ENCODE data around the gene RAB13.

Gene RAB13

GRCh38 chr1:153977250-153978240 lies 8.6 kb downstream of the RAB13 start, which contains the start of gene JTB:
TSS of gene JTB (minus strand) at chr1:153977674. CDS start at chr1:153977252, 422 bp downstream.
- DNase-seq (ENCODE audit: low spot score): peak; percentile 90

DNA sequence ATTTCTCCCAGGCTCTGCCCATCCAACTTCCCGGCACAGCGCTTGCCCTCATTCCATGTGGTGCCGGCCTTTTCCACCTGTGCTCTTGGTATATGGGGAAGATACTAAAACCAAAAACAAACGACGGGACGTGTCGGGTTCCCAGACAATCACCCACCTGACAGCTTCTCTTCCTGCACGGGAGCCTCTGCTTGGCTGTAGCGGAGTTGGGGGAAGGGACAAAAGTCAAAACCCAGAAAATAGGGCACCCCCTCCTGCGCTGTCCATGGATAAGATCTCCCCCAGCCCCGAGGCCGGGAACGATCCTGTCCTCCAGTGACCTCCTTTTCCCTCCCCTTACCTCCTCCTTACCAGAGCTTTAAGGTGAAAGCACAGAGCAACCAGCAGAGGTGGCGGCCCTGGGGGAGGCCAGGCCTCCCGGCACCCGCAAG lies 9.3 kb downstream of the RAB13 start:
- no peak for DNase-seq (ENCODE audit: low spot score)

DNA sequence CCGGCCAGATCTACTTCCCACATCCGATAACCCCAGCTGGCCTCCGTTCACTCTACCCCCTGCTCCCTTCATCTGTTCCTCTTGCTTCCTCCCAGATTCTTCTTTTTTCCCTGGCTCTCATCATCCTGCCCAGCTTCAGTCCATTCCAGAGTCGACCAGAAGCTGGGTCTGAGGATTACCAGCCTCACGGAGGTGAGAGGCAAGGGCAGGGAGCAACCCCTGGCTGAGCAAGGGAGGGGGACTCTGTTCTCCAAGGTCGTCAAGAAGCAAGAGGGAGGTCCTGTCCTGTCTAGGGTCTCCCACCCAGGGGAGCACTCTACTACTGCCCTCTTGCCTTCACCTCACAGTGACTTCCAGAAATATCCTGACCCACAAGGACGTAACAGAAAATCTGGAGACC lies 12.6 kb downstream of the RAB13 start:
- DNase-seq (ENCODE audit: low spot score): no peak

- DNase-seq (ENCODE audit: low spot score): no peak
Measured at GRCh38 chr1:153973071-153973470, 13.1 kb downstream of the RAB13 start.

- DNase-seq (ENCODE audit: low spot score): no peak
Measured at GRCh38 chr1:153970346-153970745, 15.8 kb downstream of the RAB13 start.

- DNase-seq (ENCODE audit: low spot score): no peak
Measured at GRCh38 chr1:153968972-153969371, 17.2 kb downstream of the RAB13 start.

DNA sequence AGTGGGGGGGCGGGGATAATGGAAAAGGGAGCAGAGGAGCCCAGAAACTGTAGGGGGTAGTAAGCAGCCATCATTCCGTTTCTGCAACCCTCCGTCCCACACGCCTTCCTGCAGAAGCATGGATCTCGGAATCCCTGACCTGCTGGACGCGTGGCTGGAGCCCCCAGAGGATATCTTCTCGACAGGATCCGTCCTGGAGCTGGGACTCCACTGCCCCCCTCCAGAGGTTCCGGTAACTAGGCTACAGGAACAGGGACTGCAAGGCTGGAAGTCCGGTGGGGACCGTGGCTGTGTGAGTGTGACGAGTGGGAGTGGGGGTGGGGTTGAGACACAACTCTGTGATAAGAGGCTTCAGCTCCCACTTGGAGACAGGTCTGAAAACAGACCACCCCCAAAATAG lies 17.7 kb downstream of the RAB13 start:
- DNase-seq (ENCODE audit: low spot score): no peak

DNA sequence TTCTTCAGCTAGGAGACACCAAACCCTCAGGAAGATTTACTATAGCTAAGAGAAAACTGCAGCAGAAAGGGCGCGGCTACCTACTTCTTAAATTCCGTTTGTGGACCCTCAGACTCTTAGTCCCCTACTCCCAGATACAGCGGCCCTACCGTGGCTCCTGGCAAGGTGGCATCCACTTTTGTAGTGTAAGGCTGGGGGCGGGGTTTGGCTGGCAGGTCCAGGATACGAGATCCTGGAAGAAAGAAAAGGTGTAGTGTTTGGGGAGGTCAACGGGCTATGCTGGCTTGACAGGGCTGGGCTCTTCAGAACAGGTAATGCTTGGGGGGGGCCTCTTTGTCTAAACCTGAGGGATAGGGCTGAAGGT lies 18.2 kb downstream of the RAB13 start:
- DNase-seq (ENCODE audit: low spot score): no peak

GRCh38 chr1:153967107-153967999 lies 18.8 kb downstream of the RAB13 start, which contains the start of gene CREB3L4:
TSS of gene CREB3L4 (plus strand) at chr1:153967902. CDS start at chr1:153968526, 624 bp downstream.
- DNase-seq (ENCODE audit: low spot score): peak; percentile 83

GRCh38 chr1:153963850-153964331 lies 22.2 kb downstream of the RAB13 start:
- DNase-seq (ENCODE audit: low spot score): peak; percentile 44

GRCh38 chr1:153963030-153963849 lies 22.9 kb downstream of the RAB13 start, which contains the start of gene SLC39A1:
TSS of gene SLC39A1 (minus strand) at chr1:153963537. CDS start at chr1:153962715, 822 bp downstream.
- peak; percentile 88 for DNase-seq (ENCODE audit: low spot score)

DNA sequence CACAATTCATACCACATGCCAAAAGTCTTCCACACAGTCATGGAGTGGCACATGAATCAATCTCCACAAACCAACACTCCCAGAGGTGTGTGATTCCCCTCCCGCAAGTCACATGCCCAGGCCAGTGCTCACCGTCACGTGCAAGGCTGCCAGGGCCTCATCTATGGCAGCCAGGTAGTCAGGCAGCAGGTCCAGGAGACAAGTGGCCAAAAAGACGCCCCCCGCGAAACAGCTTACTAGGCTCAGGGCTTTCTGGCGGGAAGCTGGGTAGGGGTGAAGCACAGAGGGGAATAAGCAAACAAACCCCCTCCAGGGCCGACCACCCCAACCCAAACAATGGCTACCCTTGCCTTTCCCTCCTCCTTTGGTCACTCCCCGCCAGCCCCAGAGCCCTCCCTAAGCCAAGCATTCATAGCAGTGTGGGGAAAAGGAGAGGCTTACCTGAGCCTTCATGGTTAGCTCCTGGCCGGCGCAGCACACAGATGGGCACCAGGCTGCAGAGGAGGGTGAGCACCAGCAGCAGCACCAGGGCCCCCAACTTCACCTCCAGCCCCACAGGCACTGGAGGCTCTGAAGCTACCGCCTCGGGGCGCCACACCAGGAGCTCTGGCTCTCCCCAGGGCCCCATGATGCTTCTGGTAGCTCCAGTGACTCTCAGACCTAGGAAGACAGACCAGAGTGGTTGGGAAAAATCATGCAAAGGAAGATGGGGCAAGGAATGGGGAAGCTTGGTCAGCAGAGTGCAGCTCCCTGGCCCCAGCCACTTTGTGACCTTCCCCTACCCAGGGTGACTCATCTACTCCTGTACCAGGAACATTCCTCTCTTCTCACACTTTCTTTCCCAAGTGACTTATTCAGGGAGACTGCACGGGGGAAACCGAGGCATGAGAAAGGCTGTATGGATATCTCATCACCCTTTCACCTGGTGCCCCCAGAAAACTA lies 23.8 kb downstream of the RAB13 start:
- DNase-seq (ENCODE audit: low spot score): no peak

- DNase-seq (ENCODE audit: low spot score): no peak
Measured at GRCh38 chr1:153961421-153961820, 24.7 kb downstream of the RAB13 start.

GRCh38 chr1:153960206-153960605 lies 25.9 kb downstream of the RAB13 start:
- no peak for DNase-seq (ENCODE audit: low spot score)

- no peak for DNase-seq (ENCODE audit: low spot score)
Measured at GRCh38 chr1:153959454-153959853, 26.7 kb downstream of the RAB13 start.

DNA sequence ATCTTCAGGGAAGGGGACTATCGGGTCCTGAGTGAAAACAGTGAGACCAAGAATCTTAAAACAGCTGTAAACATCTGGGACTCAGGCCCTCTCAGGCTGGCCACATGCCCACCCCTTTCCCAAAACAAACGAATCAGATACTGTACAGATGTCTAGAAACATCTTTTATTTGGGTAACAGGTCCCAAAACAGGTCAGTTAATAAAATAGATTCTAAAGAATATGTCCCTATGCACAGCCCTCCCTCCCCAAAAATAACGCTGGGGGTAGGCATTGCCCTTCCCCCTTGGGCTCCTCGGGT lies 27.2 kb downstream of the RAB13 start:
- no peak for DNase-seq (ENCODE audit: low spot score)

- peak; percentile 96 for DNase-seq (ENCODE audit: low spot score)
Measured at GRCh38 chr1:153958111-153958960, 27.8 kb downstream of the RAB13 start, which contains the start of gene CRTC2. TSS of gene CRTC2 (minus strand) at chr1:153958612. CDS start at chr1:153958497, 115 bp downstream.

GRCh38 chr1:153957744-153958110 lies 28.4 kb downstream of the RAB13 start:
- DNase-seq (ENCODE audit: low spot score): no peak

DNA sequence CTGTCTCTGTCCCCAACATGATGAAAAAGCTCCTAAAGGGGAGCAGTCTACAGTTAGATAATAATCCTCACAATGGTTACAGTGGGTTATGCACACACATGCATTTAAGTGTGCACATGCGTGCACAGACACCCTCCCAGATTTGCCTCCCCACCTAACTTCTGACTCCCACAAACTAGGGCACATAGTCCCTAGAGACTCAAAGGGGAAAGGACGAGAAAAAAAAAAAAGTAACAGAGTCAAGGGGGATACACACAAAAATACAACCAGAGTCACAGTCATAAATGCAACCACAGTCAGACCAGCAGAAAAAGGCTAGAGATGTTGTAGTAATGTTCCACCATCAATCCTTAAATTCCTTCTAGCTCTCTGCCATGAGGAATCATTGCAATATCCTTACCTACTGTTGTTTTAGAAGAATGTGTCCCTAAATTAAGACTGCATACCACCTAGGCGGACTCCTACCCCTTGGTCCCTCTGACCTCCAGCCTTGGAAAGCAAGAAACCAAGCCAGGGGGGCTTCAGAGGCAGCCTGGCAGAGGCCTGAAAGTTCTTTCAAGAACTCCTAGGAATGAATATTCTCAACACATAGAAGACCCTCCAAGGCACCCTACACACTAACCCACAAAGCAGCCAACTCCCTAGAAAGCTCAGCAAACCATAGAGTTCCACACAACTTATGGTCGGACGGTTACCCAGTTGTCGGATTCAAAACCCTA lies 29.0 kb downstream of the RAB13 start:
- no peak for DNase-seq (ENCODE audit: low spot score)

All from iPS-NIHi11 (cell line).